Esophagus muscularis mucosa (tissue), 4 donors: ENCODE data around the gene MAGI1. TPM values are rescaled to one million over a fixed set of nuclear protein-coding genes. Genes with fewer than 3 reads are reported as not detected.
"Not testable (repeated sequence)": the region's sequence is repeated elsewhere in the genome, so short reads cannot be mapped to it uniquely, and the experiment has no call there.

Experiments used
- DNase-seq: peaks from one replicate; pipeline ENCODE4 v3.0.0-alpha.2; 2017; ENCODE audit errors: extremely low spot score
- H3K27ac ChIP-seq, 4 donors: fragments of 200-600 bp; sonication (generic); replicated peaks in 1 of 4; 1 replicate in 3 of 4; 2 replicates in 1 of 4; pipeline ENCODE4 v1.5.1; 2016 to 2019; ENCODE audit warnings: mild to moderate bottlenecking in 1 of 4
- H3K27me3 ChIP-seq, 4 donors: fragments of 200-600 bp; sonication (generic); one replicate each; pipeline versions ENCODE4 v1.5.1 to v1.6.0; 2016 to 2019
- H3K36me3 ChIP-seq, 4 donors: fragments of 200-600 bp; sonication (generic); one replicate each; pipeline ENCODE4 v1.5.1; 2016 to 2019
- H3K4me1 ChIP-seq, 4 donors: fragments of 200-600 bp; sonication (generic); one replicate each; pipeline ENCODE4 v1.5.1; 2016 to 2019
- H3K4me3 ChIP-seq, 4 donors: fragments of 200-600 bp; sonication (generic); 1 replicate in 2 of 4; 2 replicates in 2 of 4; pipeline ENCODE4 v1.5.1; 2016 to 2019; ENCODE audit warnings: mild to moderate bottlenecking in 4 of 4, moderate library complexity in 1 of 4
- H3K9me3 ChIP-seq, 4 donors: fragments of 200-600 bp; sonication (generic); 1 replicate in 3 of 4; 2 replicates in 1 of 4; pipeline ENCODE4 v1.5.1; 2016 to 2019
- CTCF ChIP-seq, 3 experiments: fragments of 200-600 bp in 2 of 3; fragments of 450-650 bp in 1 of 3; sonication (generic) in 2 of 3; IDR thresholded peaks; one replicate each; pipeline ENCODE4 v1.5.1; 2017 to 2019; ENCODE audit warnings: antibody characterized with exemption in 3 of 3, mild to moderate bottlenecking in 2 of 3, moderate library complexity in 1 of 3
- EP300 ChIP-seq: sonication (generic); formaldehyde crosslinking; IDR thresholded peaks from one replicate; pipeline ENCODE4 v1.6.1; 2017; ENCODE audit warnings: antibody characterized with exemption
- POLR2A ChIP-seq: fragments of 450-650 bp; IDR thresholded peaks from one replicate; pipeline ENCODE4 v1.6.1; 2017; ENCODE audit warnings: antibody characterized with exemption, moderate library complexity, mild to moderate bottlenecking, low read depth
- POLR2AphosphoS5 ChIP-seq, 2 donors: sonication (generic); formaldehyde crosslinking; IDR thresholded peaks; one replicate each; pipeline ENCODE4 v1.6.1; 2017; ENCODE audit warnings: antibody characterized with exemption in 2 of 2
- WGBS: methylation state at CpG from one replicate; pipeline ENCODE4 v1.1.5; 2018; 5-methylcytosine and 5-hydroxymethylcytosine counted together
- intact Hi-C: fragments of 100-400 bp; cut with DNase I; formaldehyde crosslinking; loops from one replicate; pipeline ENCODE4 v1.15.1; 2023
- total RNA-seq, 4 donors: library from RNA; depleted of rRNA; stranded (reverse); fragments of >200 nt; gene quantifications; one replicate each; pipeline versions ENCODE4 v1.1.0 to v1.2.1, GENCODE V29; 2016

Gene MAGI1
- total RNA-seq, 4 donors from 2014 or later, result 17.1 to 35.1 (median 25.2) TPM

GRCh38 chr3:65572175-65572777 lies 466.4 kb downstream of the MAGI1 start:
- Histone ChIP-seq H3K27ac (no peak overlapping the region), H3K4me1 (peaks cover 20 to 36% (median 33%) of the 10 kb centered on the region in 4 donors), H3K36me3 (no peaks in the 10 kb centered on the region), H3K9me3 (no peaks in the 10 kb centered on the region), H3K4me3 (no peak overlapping the region), H3K27me3 (no peaks in the 10 kb centered on the region)
- 71% methylated on average over 2 of the region's 2 CpGs for WGBS
- TF ChIP-seq CTCF (IDR thresholded peaks at IDR 0.05) (no peak), POLR2A (no peak), POLR2AphosphoS5 (IDR thresholded peaks at IDR 0.05) (no peak), EP300 (no peak)
- no peak for DNase-seq
- intact Hi-C loops, result no loop called here

DNA sequence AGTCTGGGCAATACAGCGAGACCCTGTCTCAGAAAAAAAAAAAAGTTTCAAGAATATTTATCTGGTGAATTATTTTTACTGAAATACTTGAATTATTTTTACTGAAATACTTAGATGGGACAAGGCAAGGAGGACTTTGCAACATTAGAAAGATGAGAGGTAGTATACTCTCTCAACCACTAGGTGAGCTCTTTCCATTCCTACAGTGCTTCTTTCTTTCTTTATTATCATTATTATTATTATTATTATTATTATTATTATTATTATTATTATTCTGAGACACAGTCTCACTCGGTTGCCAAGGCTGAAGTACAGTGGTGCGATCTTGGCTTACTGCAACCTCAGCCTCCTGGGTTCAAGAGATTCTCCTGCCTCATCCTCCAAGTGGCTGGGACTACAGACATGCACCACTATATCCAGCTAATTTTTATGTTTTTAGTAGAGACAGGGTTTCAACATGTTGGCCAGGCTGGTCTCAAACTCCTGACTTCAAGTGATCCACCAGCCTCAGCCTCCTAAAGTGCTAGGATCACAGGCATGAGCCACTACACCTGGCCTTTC lies 468.8 kb downstream of the MAGI1 start:
- Histone ChIP-seq H3K27ac (no peak overlapping the region), H3K4me3 (no peak overlapping the region), H3K4me1 (peaks cover 23 to 28% (median 25%) of the 10 kb centered on the region in 4 donors), H3K36me3 (no peaks in the 10 kb centered on the region), H3K9me3 (no peaks in the 10 kb centered on the region), H3K27me3 (no peaks in the 10 kb centered on the region)
- no peak for TF ChIP-seq POLR2AphosphoS5 (IDR thresholded peaks at IDR 0.05)
- TF ChIP-seq POLR2A, result no peak
- TF ChIP-seq EP300, result no peak
- no peak for TF ChIP-seq CTCF (IDR thresholded peaks at IDR 0.05)
- 97% methylated on average over 3 of the region's 3 CpGs for WGBS
- no peak for DNase-seq
- intact Hi-C loops, result no loop called here

DNA sequence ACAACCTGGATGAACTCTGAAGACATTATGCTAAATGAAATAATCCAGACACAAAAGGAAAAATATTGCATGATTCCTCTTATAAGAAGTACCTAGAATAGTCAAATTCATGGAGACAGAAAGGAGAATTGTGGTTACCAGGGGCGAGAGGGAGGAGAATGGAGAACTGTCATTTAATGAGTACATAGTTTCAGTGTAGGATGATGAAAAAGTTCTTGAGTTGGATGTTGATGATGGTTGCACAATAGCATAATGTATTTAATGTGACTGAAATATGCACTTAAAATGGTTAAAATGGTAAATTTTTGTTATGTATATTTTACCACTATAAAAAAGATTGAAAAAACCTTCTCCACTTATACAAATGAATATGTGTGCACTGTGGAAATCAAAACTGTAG lies 469.6 kb downstream of the MAGI1 start:
- WGBS, result 92% methylated on average over 1 of the region's 1 CpG
- Histone ChIP-seq H3K4me1 (peaks cover 24 to 31% (median 27%) of the 10 kb centered on the region in 4 donors), H3K4me3 (no peak overlapping the region), H3K27me3 (no peaks in the 10 kb centered on the region), H3K36me3 (no peaks in the 10 kb centered on the region), H3K27ac (no peak overlapping the region), H3K9me3 (no peaks in the 10 kb centered on the region)
- no peak for DNase-seq
- intact Hi-C loops, result no loop called here
- no peak for TF ChIP-seq POLR2AphosphoS5 (IDR thresholded peaks at IDR 0.05)
- no peak for TF ChIP-seq POLR2A
- TF ChIP-seq CTCF (IDR thresholded peaks at IDR 0.05), result no peak
- no peak for TF ChIP-seq EP300

GRCh38 chr3:65568497-65568896 lies 470.2 kb downstream of the MAGI1 start:
- Histone ChIP-seq H3K27ac (no peak overlapping the region), H3K36me3 (no peaks in the 10 kb centered on the region), H3K9me3 (no peaks in the 10 kb centered on the region), H3K27me3 (no peaks in the 10 kb centered on the region), H3K4me1 (peaks cover 24 to 33% (median 28%) of the 10 kb centered on the region in 4 donors), H3K4me3 (no peak overlapping the region)
- no peak for DNase-seq
- 56% methylated on average over 3 of the region's 3 CpGs for WGBS
- intact Hi-C loops, result no loop called here
- TF ChIP-seq EP300 (no peak), POLR2AphosphoS5 (IDR thresholded peaks at IDR 0.05) (no peak), POLR2A (no peak)

DNA sequence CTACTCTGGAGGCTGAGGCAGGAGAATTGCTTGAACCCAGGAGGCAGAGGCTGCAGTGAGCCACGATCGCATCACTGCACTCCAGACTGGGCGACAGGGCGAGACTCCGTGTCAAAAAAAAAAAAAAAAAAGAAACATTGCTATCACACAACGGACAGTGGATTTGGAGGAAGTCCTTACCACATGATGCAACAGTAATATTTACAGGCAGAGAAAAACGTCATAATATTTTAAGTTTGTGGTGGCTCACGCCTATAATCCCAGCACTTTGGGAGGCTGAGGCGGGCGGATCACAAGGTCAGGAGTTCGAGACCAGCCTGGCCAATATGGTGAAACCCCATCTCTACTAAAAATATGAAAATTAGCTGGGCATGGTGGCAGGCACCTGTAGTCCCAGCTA lies 473.0 kb downstream of the MAGI1 start:
- peaks cover 12 to 27% (median 15%) of the 10 kb centered on the region in 4 donors for H3K4me1 ChIP-seq
- H3K27ac ChIP-seq, H3K4me3 ChIP-seq, H3K9me3 ChIP-seq, intact Hi-C loops, H3K36me3 ChIP-seq, H3K27me3 ChIP-seq, DNase-seq: not testable (repeated sequence)
- 95% methylated on average over 11 of the region's 11 CpGs for WGBS
